Glutamatergic neuron (in vitro differentiated cells): ENCODE data around the gene GABRB3. TPM values are rescaled to one million over a fixed set of nuclear protein-coding genes. Genes with fewer than 3 reads are reported as not detected.

Experiments used
- DNase-seq: peaks from one replicate; pipeline ENCODE4 v3.0.0; 2022
- H3K27ac Mint-ChIP-seq: one replicate; pipeline ENCODE4 v1.8.0; 2020; ENCODE audit warnings: mild to moderate bottlenecking, mixed read lengths, inconsistent platforms; ENCODE audit not compliant: unreplicated experiment
- H3K27me3 Mint-ChIP-seq: one replicate; pipeline ENCODE4 v1.8.0; 2020; ENCODE audit warnings: mild to moderate bottlenecking, moderate library complexity, mixed read lengths, inconsistent platforms; ENCODE audit not compliant: unreplicated experiment
- H3K36me3 Mint-ChIP-seq: one replicate; pipeline ENCODE4 v1.8.0; 2020; ENCODE audit warnings: mild to moderate bottlenecking, mixed read lengths, inconsistent platforms; ENCODE audit not compliant: unreplicated experiment
- H3K4me1 Mint-ChIP-seq: one replicate; pipeline ENCODE4 v1.8.0; 2020; ENCODE audit warnings: mild to moderate bottlenecking, low read depth, mixed read lengths, inconsistent platforms; ENCODE audit not compliant: unreplicated experiment
- H3K4me3 Mint-ChIP-seq: one replicate; pipeline ENCODE4 v1.8.0; 2020; ENCODE audit warnings: mild to moderate bottlenecking, mixed read lengths, inconsistent platforms; ENCODE audit not compliant: unreplicated experiment
- H3K9me3 Mint-ChIP-seq: one replicate; pipeline ENCODE4 v1.8.0; 2020; ENCODE audit warnings: mild to moderate bottlenecking, moderate library complexity, mixed read lengths, inconsistent platforms; ENCODE audit not compliant: unreplicated experiment
- total RNA-seq: library from RNA; stranded (reverse); fragmentation: NEBNext Ultra II Directional; extraction: Animal tissue kit (Norgen Biotek cat#: 25700); gene quantifications from one replicate; pipeline ENCODE4 v1.2.1, GENCODE V29; 2021; ENCODE audit not compliant: unreplicated experiment
- TF ChIP-seq, protein P1 (sequence below): fragments of 200-600 bp; sonication (generic); IDR thresholded peaks from one replicate; pipeline ENCODE4 v1.5.0; 2021; ENCODE audit not compliant: partially characterized antibody, unreplicated experiment

GABRB3 gene
- total RNA-seq, 1 donor from 2014 or later, result 287 TPM

DNA sequence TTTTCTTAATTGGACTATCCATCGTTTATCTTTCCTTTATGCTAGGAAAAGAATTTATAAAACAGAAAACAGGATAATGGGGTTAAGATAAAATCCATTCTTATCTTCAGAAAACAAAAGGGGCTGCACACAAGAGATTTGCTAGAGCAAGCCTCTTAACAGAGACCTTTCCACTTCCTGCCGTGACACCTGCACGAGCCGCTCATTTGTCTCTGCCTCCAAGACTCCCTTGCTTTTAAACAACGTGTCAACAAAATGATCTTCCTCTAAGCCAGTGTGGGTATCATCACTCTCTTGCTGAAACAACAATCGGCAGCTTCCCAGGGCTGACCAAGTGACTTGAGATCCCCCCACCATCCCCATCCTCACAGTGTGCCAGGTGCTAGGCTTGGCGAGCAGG lies 33.1 kb downstream of the GABRB3 start:
- H3K4me3 Mint-ChIP-seq, result peak overlapping the region; percentile 19
- no peak overlapping the region for H3K27ac Mint-ChIP-seq
- TF ChIP-seq, protein P1, sequence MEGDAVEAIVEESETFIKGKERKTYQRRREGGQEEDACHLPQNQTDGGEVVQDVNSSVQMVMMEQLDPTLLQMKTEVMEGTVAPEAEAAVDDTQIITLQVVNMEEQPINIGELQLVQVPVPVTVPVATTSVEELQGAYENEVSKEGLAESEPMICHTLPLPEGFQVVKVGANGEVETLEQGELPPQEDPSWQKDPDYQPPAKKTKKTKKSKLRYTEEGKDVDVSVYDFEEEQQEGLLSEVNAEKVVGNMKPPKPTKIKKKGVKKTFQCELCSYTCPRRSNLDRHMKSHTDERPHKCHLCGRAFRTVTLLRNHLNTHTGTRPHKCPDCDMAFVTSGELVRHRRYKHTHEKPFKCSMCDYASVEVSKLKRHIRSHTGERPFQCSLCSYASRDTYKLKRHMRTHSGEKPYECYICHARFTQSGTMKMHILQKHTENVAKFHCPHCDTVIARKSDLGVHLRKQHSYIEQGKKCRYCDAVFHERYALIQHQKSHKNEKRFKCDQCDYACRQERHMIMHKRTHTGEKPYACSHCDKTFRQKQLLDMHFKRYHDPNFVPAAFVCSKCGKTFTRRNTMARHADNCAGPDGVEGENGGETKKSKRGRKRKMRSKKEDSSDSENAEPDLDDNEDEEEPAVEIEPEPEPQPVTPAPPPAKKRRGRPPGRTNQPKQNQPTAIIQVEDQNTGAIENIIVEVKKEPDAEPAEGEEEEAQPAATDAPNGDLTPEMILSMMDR, result no peak
- H3K27me3 Mint-ChIP-seq, result peaks cover 3% of the 10 kb centered on the region
- H3K9me3 Mint-ChIP-seq, result peaks cover 7% of the 10 kb centered on the region
- no peak for DNase-seq
- peaks cover 27% of the 10 kb centered on the region for H3K4me1 Mint-ChIP-seq
- peaks cover 4% of the 10 kb centered on the region for H3K36me3 Mint-ChIP-seq

DNA sequence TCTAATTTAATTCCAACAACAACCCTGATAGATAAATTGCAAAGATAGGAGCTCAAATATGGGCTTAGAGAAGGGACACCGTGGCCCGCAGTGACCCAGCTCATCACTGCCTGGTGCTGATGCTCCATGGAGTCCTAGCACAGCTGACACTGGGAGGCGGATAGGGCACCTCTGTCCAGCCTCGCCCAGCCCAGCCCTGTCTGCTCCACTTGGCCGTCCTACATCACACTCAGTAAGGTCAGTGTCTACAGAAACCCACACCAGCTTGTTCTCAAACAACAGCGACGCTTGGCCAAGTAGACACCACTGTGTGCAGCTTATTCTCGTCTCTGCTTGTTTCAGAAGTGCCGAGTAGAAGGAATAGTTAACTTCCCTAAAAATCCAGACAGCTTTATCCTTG lies 33.9 kb downstream of the GABRB3 start:
- H3K4me1 Mint-ChIP-seq, result peaks cover 26% of the 10 kb centered on the region
- H3K4me3 Mint-ChIP-seq, result no peak overlapping the region
- no peak overlapping the region for H3K27ac Mint-ChIP-seq

DNA sequence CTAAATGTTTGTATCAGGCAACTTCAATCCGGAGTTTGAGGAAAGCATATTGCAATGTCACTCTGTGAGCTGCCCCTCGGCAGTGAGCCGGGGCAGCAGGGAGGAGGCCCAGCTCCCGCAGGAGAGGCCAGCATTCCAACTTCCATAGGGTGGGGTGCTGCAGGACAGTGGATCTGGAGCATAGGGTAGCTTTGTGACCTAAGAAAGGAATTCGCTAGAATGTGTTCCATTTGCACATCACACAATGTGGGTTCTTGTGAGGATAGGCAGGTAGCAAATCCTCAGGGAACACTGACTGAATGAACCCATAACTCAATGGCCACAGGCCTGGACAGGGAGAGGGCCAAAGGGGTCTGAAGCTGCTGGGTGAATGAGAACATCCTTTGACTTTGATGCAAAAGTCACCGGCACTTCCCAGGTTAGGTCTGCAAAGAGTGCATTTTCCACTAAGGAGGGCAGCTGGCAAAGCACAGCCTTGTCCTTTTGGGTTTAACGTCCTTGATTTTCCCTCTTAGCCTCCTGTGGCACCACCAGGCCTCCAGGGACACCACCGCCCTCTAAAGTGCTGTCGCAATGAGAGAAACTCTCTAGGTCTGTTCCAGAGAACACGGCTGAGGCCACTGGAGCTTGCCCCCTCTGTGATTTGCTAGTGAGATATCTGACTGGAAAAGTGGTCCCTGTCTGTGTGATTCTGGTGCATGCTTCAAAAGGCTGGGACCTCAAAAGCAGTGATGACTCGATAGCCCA lies 36.2 kb downstream of the GABRB3 start:
- Mint-ChIP-seq H3K9me3 (peaks cover 20% of the 10 kb centered on the region), H3K36me3 (peaks cover 16% of the 10 kb centered on the region), H3K27me3 (peaks cover 10% of the 10 kb centered on the region), H3K4me3 (no peak overlapping the region), H3K4me1 (peaks cover 28% of the 10 kb centered on the region), H3K27ac (peak overlapping the region; percentile 74)
- TF ChIP-seq, protein P1, result no peak
- peak; percentile 48 for DNase-seq

More for the DNA sequence above, 33.9 kb downstream of the GABRB3 start:
- H3K27me3 Mint-ChIP-seq, result peaks cover 3% of the 10 kb centered on the region
- H3K36me3 Mint-ChIP-seq, result peaks cover 9% of the 10 kb centered on the region
- H3K9me3 Mint-ChIP-seq, result peaks cover 10% of the 10 kb centered on the region
- TF ChIP-seq, protein P1, result no peak
- no peak for DNase-seq

DNA sequence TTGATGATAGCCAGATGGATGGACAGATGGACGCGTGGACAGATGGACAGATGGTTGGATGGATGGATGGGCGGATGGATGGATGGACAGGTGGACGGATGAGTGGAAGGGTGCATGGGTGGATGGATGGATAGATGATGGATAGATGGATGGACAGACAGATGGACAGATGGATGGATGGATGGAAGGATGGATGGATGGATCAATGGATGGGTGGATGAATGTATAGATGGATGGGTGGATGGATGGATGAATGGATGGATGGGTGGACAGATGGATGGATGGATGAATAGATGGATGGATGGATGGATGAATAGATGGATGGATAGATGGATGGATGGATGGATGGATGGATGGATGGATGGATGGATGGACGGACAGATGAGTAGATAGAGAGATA lies 40.9 kb downstream of the GABRB3 start:
- Mint-ChIP-seq H3K4me1 (peaks cover 42% of the 10 kb centered on the region), H3K36me3 (peaks cover 17% of the 10 kb centered on the region), H3K27ac (peak overlapping the region; percentile 81), H3K27me3 (peaks cover 10% of the 10 kb centered on the region), H3K9me3 (peaks cover 23% of the 10 kb centered on the region), H3K4me3 (no peak overlapping the region)
- TF ChIP-seq, protein P1, result no peak
- no peak for DNase-seq

DNA sequence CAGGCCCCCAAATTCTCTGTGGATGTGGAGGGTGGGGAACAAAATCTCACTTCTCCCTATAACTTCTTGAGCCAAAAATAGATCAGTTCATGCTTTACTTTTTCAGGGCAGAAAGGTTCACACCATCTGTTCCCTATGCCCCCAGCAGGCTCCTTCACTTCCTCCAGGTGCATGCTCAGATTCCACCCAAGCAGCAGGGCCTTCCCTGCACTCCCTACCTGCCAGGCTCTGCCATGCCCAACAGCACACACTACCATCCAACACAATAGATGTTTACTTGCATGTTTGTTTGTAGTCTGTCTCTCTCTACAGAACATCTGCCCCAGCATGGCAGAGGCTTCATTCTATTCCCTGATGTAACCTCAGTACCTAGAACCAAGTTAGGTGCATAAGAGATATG lies 43.3 kb downstream of the GABRB3 start:
- H3K27me3 Mint-ChIP-seq, result peaks cover 7% of the 10 kb centered on the region
- H3K36me3 Mint-ChIP-seq, result peaks cover 17% of the 10 kb centered on the region
- H3K4me1 Mint-ChIP-seq, result peaks cover 43% of the 10 kb centered on the region
- H3K4me3 Mint-ChIP-seq, result no peak overlapping the region
- H3K27ac Mint-ChIP-seq, result peak overlapping the region; percentile 40
- TF ChIP-seq, protein P1, result no peak
- peaks cover 20% of the 10 kb centered on the region for H3K9me3 Mint-ChIP-seq
- no peak for DNase-seq
